ENCODE results near the gene PTER.

DNA sequence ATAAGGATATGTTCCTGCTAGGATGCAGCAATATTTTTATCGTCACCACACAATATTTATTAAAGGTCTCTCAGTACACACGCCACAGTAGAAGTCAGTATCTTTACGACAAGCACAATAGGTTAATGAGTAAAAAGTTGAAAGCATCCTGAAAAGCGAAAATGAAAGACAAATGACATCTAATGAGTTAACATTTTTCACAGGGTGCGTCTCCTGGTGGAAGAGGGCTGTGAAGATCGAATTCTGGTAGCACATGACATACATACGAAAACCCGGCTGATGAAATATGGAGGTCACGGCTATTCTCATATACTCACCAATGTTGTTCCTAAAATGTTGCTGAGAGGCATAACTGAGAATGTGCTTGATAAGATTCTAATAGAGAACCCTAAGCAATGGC is 74.0 kb downstream of the PTER start:
- no peak for TF ChIP-seq POLR2A (IDR thresholded peaks at IDR 0.05; ENCODE audit: low read length)
- no peak for TF ChIP-seq GATA1 (IDR thresholded peaks at IDR 0.05; ENCODE audit: low read depth, low read length)

All from erythroblast (primary cell).